ENCODE data around the gene PCSK7. TPM values are rescaled to one million over a fixed set of nuclear protein-coding genes. Genes with fewer than 3 reads are reported as not detected.

Gene PCSK7
- total RNA-seq, 1 experiment from 2014 or later: 30.0 TPM

GRCh38 chr11:117259417-117259816 lies 27.5 kb upstream of the PCSK7 start:
- no TSS peak for BruUV-seq (replicated peaks)
- DNase-seq (ENCODE audit: low read depth, low spot score): no peak
- ChIA-PET CTCF (no interaction called here), RAD21 (ENCODE audit: low non-redundant PET in 1 of 2, low total read pairs in 2 of 2, uncharacterized antibody in 2 of 2, unreplicated experiment in 2 of 2) (no interaction called here), POLR2A (no interaction called here)
- Histone ChIP-seq H3K9me2 (ENCODE audit: insufficient read depth) (no peaks in the 10 kb centered on the region), H2AFZ (ENCODE audit: low read depth, low read length, poor library complexity, severe bottlenecking) (no peak overlapping the region), H3K27me3 (ENCODE audit: insufficient read depth, low read length) (no peaks in the 10 kb centered on the region), H3K79me2 (ENCODE audit: insufficient read depth, low read length) (no peaks in the 10 kb centered on the region), H3K9ac (ENCODE audit: low read length) (no peak overlapping the region), H4K20me1 (ENCODE audit: insufficient read depth) (no peaks in the 10 kb centered on the region), H3K4me2 (ENCODE audit: low read length) (no peak overlapping the region), H3K27ac (ENCODE audit: low read depth, low read length) (no peak overlapping the region), H3K4me1 (ENCODE audit: control insufficient read depth in 1 of 2, insufficient read depth in 2 of 2, low read length in 2 of 2) (peaks cover 0 to 2% of the 10 kb centered on the region in 2 experiments; a peak in 1 of 4 replicates), H3K9me3 (ENCODE audit: control insufficient read depth in 1 of 2, insufficient read depth in 1 of 2, low read depth in 1 of 2, low read length in 2 of 2) (no peaks in the 10 kb centered on the region), H3K4me3 (replicated peaks in 1 of 2; ENCODE audit: low read depth in 1 of 2, low read length in 2 of 2) (no peak overlapping the region), H3K36me3 (ENCODE audit: control insufficient read depth in 1 of 2, insufficient read depth in 2 of 2, low read length in 2 of 2) (0 out of 4 replicates have a peak, but pooled peaks cover 0 to 2% of the 10 kb centered on the region in 2 experiments)
- TF ChIP-seq TCF7L2 (IDR thresholded peaks at IDR 0.05; ENCODE audit: borderline replicate concordance, extremely low read depth, insufficient read depth, insufficient read length) (no peak), RAD21 (IDR thresholded peaks at IDR 0.05; ENCODE audit: low read depth) (no peak), POLR2AphosphoS5 (IDR thresholded peaks at IDR 0.05; ENCODE audit: low read depth, low read length) (no peak), REST (IDR thresholded peaks at IDR 0.05; ENCODE audit: low read depth) (no peak), EGR1 (IDR thresholded peaks at IDR 0.05; ENCODE audit: low read depth) (no peak), ZFX (IDR thresholded peaks at IDR 0.05) (no peak), SRF (IDR thresholded peaks at IDR 0.05; ENCODE audit: low read depth) (no peak), SIN3A (IDR thresholded peaks at IDR 0.05; ENCODE audit: low read depth) (no peak), ELF1 (IDR thresholded peaks at IDR 0.05; ENCODE audit: borderline replicate concordance, low read depth) (no peak), POLR2A (IDR thresholded peaks at IDR 0.05; ENCODE audit: borderline replicate concordance, extremely low read depth, insufficient read depth, insufficient read length) (no peak), YY1 (IDR thresholded peaks at IDR 0.05; ENCODE audit: extremely low read depth, insufficient replicate concordance, low read depth, low read length) (no peak), ZNF274 (IDR thresholded peaks at IDR 0.05; ENCODE audit: low read depth, low read length) (no peak), EZH2phosphoT487 (IDR thresholded peaks at IDR 0.05; ENCODE audit: borderline replicate concordance) (no peak), CBX3 (IDR thresholded peaks at IDR 0.05; ENCODE audit: low read depth) (no peak), ATF3 (IDR thresholded peaks at IDR 0.05) (no peak), SP1 (IDR thresholded peaks at IDR 0.05; ENCODE audit: low read depth) (no peak), CTCF (IDR thresholded peaks at IDR 0.05 in 2 of 3, conservative IDR thresholded peaks at IDR 0.05 in 1 of 3; ENCODE audit: borderline replicate concordance in 1 of 3, insufficient read depth in 1 of 3, low read depth in 2 of 3, low read length in 2 of 3) (no peak), JUND (IDR thresholded peaks at IDR 0.05) (no peak), CEBPB (IDR thresholded peaks at IDR 0.05; ENCODE audit: low read depth) (no peak), ZBTB33 (IDR thresholded peaks at IDR 0.05; ENCODE audit: extremely low read depth, insufficient replicate concordance, low read length) (no peak)
- no peak for ATAC-seq
- intact Hi-C loops (cut with micrococcal nuclease): no loop called here
